Activated T-helper 2 cell treated with anti-CD3 and anti-CD28 coated beads, Interferon-gamma antibody, Interleukin-2, Interleukin-4, amounts not matched to agents 10 μg/mL and 5 μg/mL and 100 μg/mL, durations not matched to agents 14 hours and 24 hours and 36 hours (primary cell): ENCODE data around the gene ZNF805. TPM values are rescaled to one million over a fixed set of nuclear protein-coding genes. Genes with fewer than 3 reads are reported as not detected.
"Not testable (repeated sequence)": the region's sequence is repeated elsewhere in the genome, so short reads cannot be mapped to it uniquely, and the experiment has no call there.

Source experiments
- DNase-seq: peaks from one replicate; pipeline ENCODE4 v3.0.0; 2021; ENCODE audit warnings: low spot score
- H3K27ac Mint-ChIP-seq: one replicate; pipeline ENCODE4 v1.8.0; 2021; ENCODE audit warnings: mixed read lengths
- H3K27me3 Mint-ChIP-seq: one replicate; pipeline ENCODE4 v1.8.0; 2021; ENCODE audit warnings: low read depth, mixed read lengths
- H3K36me3 Mint-ChIP-seq: one replicate; pipeline ENCODE4 v1.8.0; 2021; ENCODE audit warnings: low read depth, mixed read lengths
- H3K4me1 Mint-ChIP-seq: one replicate; pipeline ENCODE4 v1.8.0; 2021; ENCODE audit warnings: low read depth, mixed read lengths
- H3K4me3 Mint-ChIP-seq: one replicate; pipeline ENCODE4 v1.8.0; 2021; ENCODE audit warnings: low read depth, mild to moderate bottlenecking, moderate library complexity, mixed read lengths
- H3K9me3 Mint-ChIP-seq: one replicate; pipeline ENCODE4 v1.8.0; 2021; ENCODE audit warnings: mixed read lengths
- intact Hi-C: fragments of 100-400 bp; cut with micrococcal nuclease; formaldehyde crosslinking; loops from one replicate; pipeline ENCODE4 v1.15.1; 2023
- total RNA-seq: library from RNA; stranded (reverse); gene quantifications from 2 replicates; pipeline ENCODE4 v1.2.3, GENCODE V29; 2022

The ZNF805 gene
- total RNA-seq, 1 donor from 2014 or later = 6.9 TPM

DNA sequence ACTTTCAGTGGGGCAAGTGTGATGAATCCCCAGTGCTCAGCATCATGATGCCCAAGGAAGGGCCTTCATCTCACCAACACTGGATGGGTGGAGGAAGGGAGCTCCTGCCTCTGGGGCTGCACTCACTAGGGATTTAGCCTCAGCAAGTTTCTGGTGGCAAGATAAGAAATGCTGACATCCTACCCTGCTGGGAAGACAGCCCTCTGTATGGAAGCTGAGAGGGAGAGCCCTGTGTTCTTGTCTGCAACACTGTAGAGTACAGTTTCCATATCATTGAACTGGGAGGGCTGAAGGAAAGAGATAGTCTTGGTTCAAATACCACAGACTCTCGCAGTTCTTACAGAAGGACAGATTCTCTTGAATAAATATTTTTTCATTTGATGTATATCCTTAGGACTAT is 32.6 kb downstream of the ZNF805 start:
- Mint-ChIP-seq H3K9me3 (peaks cover 17% of the 10 kb centered on the region), H3K27ac (no peak overlapping the region), H3K4me3 (no peak overlapping the region), H3K4me1 (no peaks in the 10 kb centered on the region), H3K36me3 (peaks cover 7% of the 10 kb centered on the region), H3K27me3 (no peaks in the 10 kb centered on the region)
- intact Hi-C loops = no loop called here
- DNase-seq = no peak

DNA sequence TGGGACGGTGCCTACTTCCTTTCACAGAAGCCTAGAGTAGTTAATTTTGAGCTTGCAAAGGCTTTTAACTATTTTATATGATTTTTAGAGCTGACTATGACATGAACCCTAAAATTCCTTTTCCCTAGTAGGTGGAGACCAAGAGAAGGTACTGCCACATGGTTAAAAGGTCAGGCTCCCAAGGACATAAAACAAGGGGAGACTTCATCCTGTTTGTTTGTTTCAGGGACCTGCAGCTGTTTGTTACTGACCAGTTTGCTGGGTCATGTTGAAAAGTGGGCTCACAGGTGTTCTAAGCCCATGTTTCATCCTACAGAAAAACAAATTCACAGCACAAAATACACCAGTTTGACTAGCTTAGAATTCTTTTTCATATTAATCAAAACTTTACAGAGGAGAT is 36.0 kb downstream of the ZNF805 start:
- peaks cover 9% of the 10 kb centered on the region for H3K9me3 Mint-ChIP-seq
- H3K4me1 Mint-ChIP-seq = peaks cover 4% of the 10 kb centered on the region
- H3K27ac Mint-ChIP-seq = no peak overlapping the region
- H3K27me3 Mint-ChIP-seq = no peaks in the 10 kb centered on the region
- H3K36me3 Mint-ChIP-seq = peaks cover 12% of the 10 kb centered on the region
- intact Hi-C loops = no loop called here
- no peak overlapping the region for H3K4me3 Mint-ChIP-seq
- no peak for DNase-seq

DNA sequence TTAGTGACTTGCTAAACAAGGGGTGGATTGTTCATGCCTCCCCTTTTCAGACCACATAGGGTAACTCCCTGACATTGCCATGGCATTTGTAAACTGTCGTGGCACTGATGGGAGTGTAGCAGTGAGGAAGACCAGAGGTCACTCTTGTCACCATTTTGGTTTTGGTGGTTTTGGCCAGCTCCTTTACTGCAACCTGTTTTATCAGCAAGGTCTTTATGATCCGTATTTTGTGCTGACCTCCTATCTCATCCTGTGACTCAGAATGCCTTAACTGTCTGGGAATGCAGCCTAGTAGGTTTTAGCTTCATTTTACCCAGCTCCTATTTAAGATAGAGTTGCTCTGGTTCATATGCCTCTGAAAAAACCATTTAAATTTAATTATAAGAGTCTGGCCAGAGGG is 38.0 kb downstream of the ZNF805 start:
- H3K9me3 Mint-ChIP-seq, H3K27ac Mint-ChIP-seq, H3K27me3 Mint-ChIP-seq, intact Hi-C loops, H3K4me3 Mint-ChIP-seq, DNase-seq: not testable (repeated sequence)
- Mint-ChIP-seq H3K36me3 (peaks cover 31% of the 10 kb centered on the region), H3K4me1 (peaks cover 19% of the 10 kb centered on the region)

DNA sequence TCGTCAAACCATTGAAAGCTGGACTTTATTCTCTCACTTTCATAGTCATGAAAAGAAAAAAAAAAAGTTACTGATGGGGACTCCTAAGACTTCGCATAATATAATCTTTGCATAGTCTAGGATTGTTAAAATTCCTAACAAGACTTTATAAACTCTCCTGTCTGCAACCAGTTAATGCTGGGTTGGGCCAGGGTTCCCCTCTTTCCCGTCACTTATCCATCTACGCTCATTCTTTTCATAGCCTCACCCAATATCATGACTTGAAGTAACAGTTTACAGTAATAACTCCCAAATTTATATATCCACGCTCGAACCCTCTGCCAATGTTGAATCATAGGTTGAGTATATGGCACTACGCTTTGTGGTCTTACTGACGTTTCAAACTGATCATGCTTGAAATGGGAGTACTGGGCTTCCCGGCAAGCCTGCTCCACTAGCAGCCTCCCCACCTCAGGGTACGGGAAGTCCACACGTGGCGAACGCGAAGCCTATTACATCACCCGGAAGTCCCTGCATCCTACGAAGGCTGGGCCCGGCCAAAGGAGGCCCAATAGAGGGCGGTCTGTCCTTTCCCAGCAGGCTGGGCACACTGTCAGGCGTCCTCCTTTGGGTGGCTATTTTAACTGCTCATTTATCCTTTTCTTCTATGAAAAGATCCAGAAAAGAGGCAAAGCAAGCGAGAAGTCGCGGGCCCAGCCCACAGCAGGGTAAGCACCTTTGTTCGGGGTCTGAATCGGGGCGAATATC is 39.2 kb downstream of the ZNF805 start:
- no peaks in the 10 kb centered on the region for H3K27me3 Mint-ChIP-seq
- peaks cover 40% of the 10 kb centered on the region for H3K36me3 Mint-ChIP-seq
- peaks cover 3% of the 10 kb centered on the region for H3K9me3 Mint-ChIP-seq
- peaks cover 21% of the 10 kb centered on the region for H3K4me1 Mint-ChIP-seq
- peak; percentile 73 for DNase-seq
- peak overlapping the region; percentile 15 for H3K4me3 Mint-ChIP-seq
- no peak overlapping the region for H3K27ac Mint-ChIP-seq
- intact Hi-C loops = loop anchor here (1.0 to 5.0 kb wide), 6 partner anchors 39 to 110 kb away; partner anchors contain the start of genes TRAPPC2B, ZNF264, ZNF304 and ZNF543

DNA sequence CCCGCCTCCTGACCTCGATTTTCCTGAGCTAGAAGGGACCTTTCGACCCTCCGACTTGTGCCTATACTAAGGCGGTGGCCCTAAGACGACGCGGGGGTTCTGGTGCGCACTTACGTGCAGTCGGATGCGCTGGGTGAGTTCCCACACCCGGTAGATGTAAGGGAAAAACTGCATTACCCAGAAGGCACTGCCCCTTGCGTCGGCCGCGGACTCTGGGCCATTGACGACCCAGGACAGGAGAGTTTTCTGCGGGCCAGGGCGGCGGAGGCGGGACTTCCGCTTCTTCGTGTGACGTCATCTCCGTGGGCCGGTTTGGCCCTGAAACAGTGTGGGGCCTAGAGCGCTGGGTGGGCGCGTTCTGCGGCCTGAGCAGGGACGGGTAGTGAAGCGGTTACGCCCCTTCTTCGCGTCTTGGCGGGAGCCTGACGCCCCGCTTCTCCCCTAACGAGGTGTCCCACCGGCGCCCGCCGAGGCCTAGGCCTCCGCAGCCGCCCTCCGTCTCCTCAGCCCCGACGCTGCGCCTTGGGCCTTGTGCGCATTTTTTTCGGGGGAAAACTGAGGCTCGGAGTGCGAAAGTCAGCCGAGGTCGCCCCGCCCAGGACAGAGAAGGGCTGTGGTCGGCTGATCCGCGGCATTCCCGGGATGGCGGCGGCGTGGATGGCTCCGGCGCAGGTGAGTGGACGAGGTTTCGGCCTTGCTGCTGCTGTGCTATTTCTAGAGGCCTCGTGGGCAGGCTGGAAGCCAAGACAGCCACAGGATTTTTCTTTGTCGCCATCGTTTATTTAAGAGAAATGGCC is 39.9 kb downstream of the ZNF805 start, which contains the start of gene ZNF460:
Gene ZNF460, plus strand, starts transcription at position 321 of the 797 bp plus-strand sequence. Its CDS starts 322 bp downstream, at position 643.
- Mint-ChIP-seq H3K36me3 (peaks cover 47% of the 10 kb centered on the region), H3K9me3 (peaks cover 8% of the 10 kb centered on the region), H3K27me3 (no peaks in the 10 kb centered on the region), H3K27ac (no peak within 1 kb of the TSS), H3K4me3 (no peak within 1 kb of the TSS), H3K4me1 (peaks cover 25% of the 10 kb centered on the region)
- DNase-seq = peak; percentile 94
- intact Hi-C loops = loop anchor here (1.0 to 5.0 kb wide), 6 partner anchors 40 to 109 kb away; partner anchors contain the start of genes TRAPPC2B, ZNF264, ZNF304 and ZNF543

DNA sequence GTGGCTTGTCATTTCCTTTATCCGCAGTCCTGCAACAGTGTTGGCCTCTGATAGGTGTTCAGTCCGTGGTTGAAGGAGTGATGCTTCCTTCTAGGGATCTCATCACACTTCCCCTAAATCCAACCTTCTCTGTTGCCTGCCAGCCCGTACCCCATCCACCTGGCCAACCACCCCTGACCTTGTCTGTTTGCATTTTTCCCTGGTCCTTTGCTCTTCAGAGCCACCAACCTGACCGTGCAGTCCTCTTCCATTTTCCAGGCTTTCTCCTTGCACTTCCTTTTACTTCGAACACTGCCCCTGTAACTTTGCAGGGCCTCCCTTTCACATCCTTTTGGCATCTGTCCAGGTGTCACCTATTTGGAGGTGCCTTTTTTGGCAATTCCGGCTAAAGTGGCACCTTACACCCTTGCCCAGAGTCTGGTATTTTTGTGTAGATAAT is 40.5 kb downstream of the ZNF805 start:
- peaks cover 54% of the 10 kb centered on the region for H3K36me3 Mint-ChIP-seq
- H3K27me3 Mint-ChIP-seq = no peaks in the 10 kb centered on the region
- intact Hi-C loops = loop anchor here (1.0 to 5.0 kb wide), 6 partner anchors 39 to 108 kb away; partner anchors contain the start of genes TRAPPC2B, ZNF264, ZNF304 and ZNF543
- peaks cover 12% of the 10 kb centered on the region for H3K9me3 Mint-ChIP-seq
- H3K27ac Mint-ChIP-seq = no peak overlapping the region
- no peak overlapping the region for H3K4me3 Mint-ChIP-seq
- peaks cover 26% of the 10 kb centered on the region for H3K4me1 Mint-ChIP-seq
- DNase-seq = peak; percentile 10

DNA sequence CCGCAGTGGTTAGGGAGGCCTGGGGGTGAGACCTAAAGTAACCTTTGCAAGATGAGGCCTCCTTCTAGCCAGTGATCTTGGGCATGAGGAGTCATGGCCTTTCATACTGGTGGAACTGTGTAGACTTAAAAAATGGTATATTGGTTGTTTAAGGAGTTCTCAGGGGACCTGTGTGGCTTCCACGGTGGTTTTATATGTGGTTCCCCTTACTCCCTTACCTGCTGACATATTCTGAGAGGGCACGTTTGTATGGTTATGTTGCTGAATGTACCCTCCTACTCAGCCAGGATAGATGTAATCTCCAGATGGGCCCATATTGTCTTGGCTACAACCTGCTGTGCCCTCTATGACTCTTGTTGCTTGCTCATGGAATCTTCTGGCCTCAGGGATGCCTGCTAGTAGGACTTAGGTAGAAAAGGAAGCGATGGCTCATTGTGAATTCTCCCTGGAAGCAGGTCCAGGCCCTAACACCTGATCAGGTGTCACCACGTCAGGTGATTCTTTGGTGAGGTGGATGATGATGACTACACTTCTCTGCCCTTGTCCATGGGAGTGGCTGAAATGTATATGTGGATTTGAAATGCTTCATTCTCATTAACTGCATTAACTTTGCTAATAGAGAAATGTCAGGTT is 41.7 kb downstream of the ZNF805 start:
- Mint-ChIP-seq H3K4me1 (peaks cover 26% of the 10 kb centered on the region), H3K27me3 (no peaks in the 10 kb centered on the region), H3K4me3 (peak overlapping the region; percentile 72), H3K36me3 (peaks cover 65% of the 10 kb centered on the region), H3K27ac (peak overlapping the region; percentile 77), H3K9me3 (peaks cover 20% of the 10 kb centered on the region)
- no peak for DNase-seq
- intact Hi-C loops = loop anchor here (5.0 kb wide), 1 partner anchor 90 kb away; the partner anchor contains the start of gene ZNF264

DNA sequence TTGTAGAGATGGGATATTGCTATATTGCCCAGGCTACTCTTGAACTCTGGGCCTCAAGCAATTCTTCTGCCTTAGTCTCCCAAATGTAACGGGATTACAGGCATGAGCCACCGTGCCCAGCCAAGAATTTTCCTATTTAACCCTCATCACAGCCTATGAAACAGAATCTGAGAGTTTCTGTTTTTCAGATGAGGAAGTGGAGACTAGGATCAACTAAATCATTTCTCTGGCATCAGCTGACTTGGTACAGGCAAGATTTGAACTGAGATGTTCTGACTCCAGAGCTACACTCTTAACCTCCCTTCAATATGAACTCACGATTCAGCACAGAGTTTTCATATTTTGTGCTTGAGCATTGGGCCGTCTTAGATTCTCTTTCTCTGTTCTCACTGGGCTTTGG is 47.9 kb downstream of the ZNF805 start:
- Mint-ChIP-seq H3K9me3 (peaks cover 68% of the 10 kb centered on the region), H3K27me3 (no peaks in the 10 kb centered on the region), H3K36me3 (peaks cover 96% of the 10 kb centered on the region), H3K27ac (no peak overlapping the region), H3K4me1 (peaks cover 7% of the 10 kb centered on the region), H3K4me3 (no peak overlapping the region)
- no peak for DNase-seq
- intact Hi-C loops = no loop called here

DNA sequence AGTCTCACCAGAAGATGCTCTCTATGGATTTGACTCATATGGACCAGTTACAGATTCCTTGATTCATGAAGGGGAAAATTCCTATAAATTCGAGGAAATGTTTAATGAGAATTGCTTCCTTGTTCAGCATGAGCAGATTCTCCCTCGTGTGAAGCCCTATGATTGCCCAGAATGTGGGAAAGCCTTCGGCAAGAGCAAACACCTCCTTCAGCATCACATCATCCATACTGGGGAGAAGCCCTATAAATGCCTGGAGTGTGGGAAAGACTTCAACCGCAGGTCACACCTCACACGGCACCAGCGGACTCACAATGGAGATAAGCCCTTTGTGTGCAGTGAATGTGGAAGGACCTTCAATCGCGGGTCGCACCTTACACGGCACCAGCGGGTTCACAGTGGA is 50.5 kb downstream of the ZNF805 start:
- Mint-ChIP-seq H3K27me3 (no peaks in the 10 kb centered on the region), H3K27ac (no peak overlapping the region), H3K9me3 (peaks cover 80% of the 10 kb centered on the region), H3K4me1 (no peaks in the 10 kb centered on the region), H3K36me3 (peaks cover 98% of the 10 kb centered on the region), H3K4me3 (no peak overlapping the region)
- no peak for DNase-seq
- intact Hi-C loops = no loop called here

DNA sequence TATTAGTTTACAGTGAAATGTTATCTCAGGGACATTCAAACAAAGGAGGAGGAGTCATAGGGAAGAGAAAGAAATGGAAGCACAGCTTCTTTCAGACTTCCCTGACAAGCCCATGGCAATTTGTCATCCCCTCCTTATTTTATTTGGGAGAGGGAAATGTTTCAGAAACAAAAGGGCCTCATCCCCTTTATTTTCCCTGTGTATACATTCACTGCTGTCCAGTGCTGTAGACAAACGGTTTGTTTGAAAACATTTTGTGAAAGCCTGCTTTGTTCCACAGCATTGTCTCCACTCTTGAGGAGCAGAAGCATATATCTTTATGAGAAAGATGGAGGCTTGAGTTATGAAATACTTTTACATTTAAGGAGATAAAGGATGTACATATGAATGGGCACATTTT is 52.1 kb downstream of the ZNF805 start:
- H3K27me3 Mint-ChIP-seq = no peaks in the 10 kb centered on the region
- peaks cover 97% of the 10 kb centered on the region for H3K36me3 Mint-ChIP-seq
- DNase-seq = no peak
- no peak overlapping the region for H3K4me3 Mint-ChIP-seq
- intact Hi-C loops = no loop called here
- peaks cover 80% of the 10 kb centered on the region for H3K9me3 Mint-ChIP-seq
- no peaks in the 10 kb centered on the region for H3K4me1 Mint-ChIP-seq
- H3K27ac Mint-ChIP-seq = no peak overlapping the region

DNA sequence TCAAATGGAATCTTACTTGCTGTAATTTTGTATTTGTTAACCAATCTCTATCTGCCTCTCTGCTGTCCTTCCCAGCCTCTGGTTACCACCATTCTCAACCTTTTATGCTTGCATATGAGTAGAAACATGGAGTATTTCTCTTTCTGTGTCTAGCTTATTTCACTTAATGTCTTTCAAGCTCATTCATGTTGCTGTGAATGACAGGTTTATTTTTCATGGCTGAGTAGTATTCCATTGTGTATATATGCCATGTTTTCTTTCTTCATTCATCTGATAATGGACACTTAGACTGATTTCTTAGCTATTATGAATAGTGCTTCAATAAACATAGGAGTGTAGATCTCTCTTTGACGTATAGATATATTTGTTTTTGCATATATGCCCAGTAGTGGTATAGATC is 53.3 kb downstream of the ZNF805 start:
- no peak for DNase-seq
- intact Hi-C loops = no loop called here
- H3K27ac Mint-ChIP-seq = no peak overlapping the region
- H3K4me1 Mint-ChIP-seq = no peaks in the 10 kb centered on the region
- H3K27me3 Mint-ChIP-seq = no peaks in the 10 kb centered on the region
- H3K36me3 Mint-ChIP-seq = peaks cover 97% of the 10 kb centered on the region
- peaks cover 79% of the 10 kb centered on the region for H3K9me3 Mint-ChIP-seq
- no peak overlapping the region for H3K4me3 Mint-ChIP-seq

DNA sequence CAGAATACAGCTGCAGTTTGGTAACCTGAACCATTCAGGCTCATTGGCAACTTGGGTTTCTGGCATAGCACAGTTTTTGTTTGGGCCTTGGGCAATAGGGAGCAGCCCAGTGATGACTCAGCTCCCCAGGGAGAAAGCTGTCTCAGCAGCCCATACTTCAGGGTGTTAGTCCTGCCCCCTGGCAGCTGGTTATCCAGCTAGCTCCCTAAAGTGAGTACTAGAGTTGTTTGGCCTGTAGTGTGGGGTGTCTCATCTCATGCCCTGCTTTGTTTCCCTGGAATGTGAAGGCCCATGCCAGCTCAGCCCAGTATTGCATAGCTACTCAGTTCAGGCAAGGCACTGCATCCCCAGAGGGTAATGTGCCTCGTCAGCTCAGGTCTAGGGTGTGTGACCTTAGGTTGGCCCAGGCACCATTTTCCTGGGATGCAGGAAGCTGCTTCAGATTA is 61.6 kb downstream of the ZNF805 start:
- intact Hi-C loops = no loop called here
- no peak for DNase-seq
- no peaks in the 10 kb centered on the region for H3K27me3 Mint-ChIP-seq

More for the DNA sequence above, 61.6 kb downstream of the ZNF805 start:
- no peaks in the 10 kb centered on the region for H3K4me1 Mint-ChIP-seq
- peaks cover 84% of the 10 kb centered on the region for H3K36me3 Mint-ChIP-seq
- H3K27ac Mint-ChIP-seq = no peak overlapping the region
- H3K9me3 Mint-ChIP-seq = peaks cover 40% of the 10 kb centered on the region
- no peak overlapping the region for H3K4me3 Mint-ChIP-seq
